NCI-H146 treated with DMSO at 0.1 percent for 48 hours (cell line): ENCODE results near the gene CCNK.

Source experiments
- DNase-seq: peaks from one replicate; lab custom pipeline; 2025; ENCODE audit not compliant: unreplicated experiment; lab: John Stamatoyannopoulos, UW

Gene CCNK

GRCh38 chr14:99532310-99532709 lies 51.1 kb downstream of the CCNK start:
- DNase-seq = no peak

GRCh38 chr14:99534333-99534732 lies 53.1 kb downstream of the CCNK start:
- no peak for DNase-seq

GRCh38 chr14:99534863-99535262 lies 53.7 kb downstream of the CCNK start:
- no peak for DNase-seq

- DNase-seq = no peak
Observed at GRCh38 chr14:99535448-99535847, 54.2 kb downstream of the CCNK start.

- no peak for DNase-seq
Observed at GRCh38 chr14:99535908-99536778, 54.9 kb downstream of the CCNK start.

- DNase-seq = no peak
Observed at GRCh38 chr14:99537399-99537798, 56.2 kb downstream of the CCNK start.

- DNase-seq = no peak
Observed at GRCh38 chr14:99538275-99538674, 57.1 kb downstream of the CCNK start.

GRCh38 chr14:99538733-99539132 lies 57.5 kb downstream of the CCNK start:
- no peak for DNase-seq

- no peak for DNase-seq
Observed at GRCh38 chr14:99539491-99539890, 58.3 kb downstream of the CCNK start.

- peak; percentile 5 for DNase-seq
Observed at GRCh38 chr14:99540196-99541032, 59.2 kb downstream of the CCNK start.

- no peak for DNase-seq
Observed at GRCh38 chr14:99541211-99541610, 60.0 kb downstream of the CCNK start.

GRCh38 chr14:99541677-99542470 lies 60.7 kb downstream of the CCNK start:
- DNase-seq = peak; percentile 10

- no peak for DNase-seq
Observed at GRCh38 chr14:99542566-99542965, 61.4 kb downstream of the CCNK start.

GRCh38 chr14:99543370-99543769 lies 62.2 kb downstream of the CCNK start:
- DNase-seq = no peak

- DNase-seq = no peak
Observed at GRCh38 chr14:99543985-99544384, 62.8 kb downstream of the CCNK start.

GRCh38 chr14:99544991-99545390 lies 63.8 kb downstream of the CCNK start:
- DNase-seq = no peak

GRCh38 chr14:99545586-99545985 lies 64.4 kb downstream of the CCNK start:
- DNase-seq = no peak

- DNase-seq = no peak
Observed at GRCh38 chr14:99546234-99546879, 65.1 kb downstream of the CCNK start.

- peak; percentile 26 for DNase-seq
Observed at GRCh38 chr14:99548255-99548654, 67.0 kb downstream of the CCNK start.

GRCh38 chr14:99548871-99549515 lies 67.8 kb downstream of the CCNK start:
- DNase-seq = no peak
